Measurements from ENCODE around the gene EFNB1. TPM values are rescaled to one million over a fixed set of nuclear protein-coding genes. Genes with fewer than 3 reads are reported as not detected.

The EFNB1 gene
- total RNA-seq, 1 experiment from 2014 or later, result 78.1 TPM

DNA sequence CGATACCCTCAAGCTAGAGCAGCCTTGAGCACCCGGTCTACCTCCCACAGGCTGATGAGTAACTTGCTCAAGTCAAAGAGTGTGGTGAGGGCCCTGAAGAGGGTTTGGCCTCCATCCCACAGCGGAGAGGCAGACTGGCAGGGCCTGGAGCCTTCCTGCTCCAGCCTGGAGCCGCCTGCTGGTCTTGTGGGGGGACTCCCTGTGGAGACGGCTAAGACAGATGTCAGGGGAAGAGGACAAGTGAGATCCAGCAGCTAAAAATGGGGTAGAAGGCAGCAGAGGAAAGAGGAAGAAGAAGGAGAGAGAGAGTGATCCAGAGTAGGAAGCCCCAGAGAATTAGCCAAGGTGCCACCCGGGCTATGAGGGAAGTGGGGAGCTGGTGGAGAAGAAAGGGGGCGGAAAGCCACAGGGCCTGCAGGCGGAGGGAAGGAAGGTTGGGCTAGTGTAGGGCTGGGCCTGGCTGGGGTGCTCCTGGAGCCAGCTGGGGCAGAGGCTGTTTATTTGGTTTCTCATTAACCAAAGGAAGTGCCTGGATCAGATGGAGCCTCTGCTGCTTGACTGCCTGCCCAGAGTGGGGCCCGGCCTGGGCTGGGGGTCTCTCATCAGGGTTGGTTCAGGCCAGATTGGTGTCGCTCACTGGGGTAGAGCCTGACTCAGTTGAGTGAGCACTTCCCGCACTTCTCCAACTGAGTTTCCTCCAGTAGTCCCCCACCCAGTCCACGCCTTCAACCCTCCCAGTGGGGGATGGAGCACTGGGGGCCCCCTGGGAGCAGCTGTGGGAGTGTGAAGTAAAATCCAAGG is 14.2 kb downstream of the EFNB1 start:
- no TSS peak for BruUV-seq (replicated peaks)
- intact Hi-C loops (cut with micrococcal nuclease; ENCODE audit: unreplicated experiment), result no loop called here
- POLR2A ChIA-PET (ENCODE audit: low non-redundant PET), result no interaction called here
- TF ChIP-seq EZH2 (IDR thresholded peaks at IDR 0.05; ENCODE audit: borderline replicate concordance, low read depth, low read length, poor library complexity, severe bottlenecking) (no peak), CTCF (conservative IDR thresholded peaks at IDR 0.05; ENCODE audit: low read depth, low read length) (no peak)
- peaks cover under 1% of the 10 kb centered on the region for H3K4me1 ChIP-seq (ENCODE audit: insufficient read depth, low read length, poor library complexity, severe bottlenecking)
- H3K27ac ChIP-seq (ENCODE audit: low read depth, low read length, poor library complexity, severe bottlenecking), result peak overlapping the region; percentile 42
- H3K36me3 ChIP-seq (ENCODE audit: insufficient read depth, low read length, poor library complexity, severe bottlenecking), result peaks cover 41% of the 10 kb centered on the region
- H3K4me3 ChIP-seq (ENCODE audit: low read depth, low read length, poor library complexity, severe bottlenecking), result no peak overlapping the region
- no peaks in the 10 kb centered on the region for H3K9me3 ChIP-seq (ENCODE audit: low read depth, low read length, poor library complexity, severe bottlenecking)
- H3K27me3 ChIP-seq (replicated peaks; ENCODE audit: insufficient read depth, low read depth, low read length, poor library complexity), result no peaks in the 10 kb centered on the region
- peak; percentile 43 for DNase-seq (ENCODE audit: low spot score)
- CTCF ChIA-PET, result no interaction called here

DNA sequence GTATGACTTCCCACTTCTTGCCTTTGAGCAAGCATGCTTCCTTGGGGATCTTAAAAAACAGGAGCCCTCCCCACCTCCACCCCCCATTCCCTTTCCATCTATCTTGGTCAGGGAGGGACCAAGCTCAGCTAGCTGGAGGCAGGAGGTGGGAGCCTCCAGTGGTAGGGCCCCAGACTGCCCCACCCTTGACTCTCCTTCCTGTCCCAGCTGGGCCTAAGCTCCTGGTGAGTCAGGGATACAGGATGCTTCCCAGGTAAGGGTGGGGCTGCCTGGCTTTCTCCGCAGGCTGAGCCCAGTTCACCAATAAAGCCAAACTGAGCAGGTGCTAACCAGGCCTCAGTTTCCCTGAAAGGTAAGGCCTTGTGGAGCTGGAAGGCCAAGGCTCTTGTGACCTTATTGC is 15.2 kb downstream of the EFNB1 start:
- CTCF ChIA-PET, result no interaction called here
- Histone ChIP-seq H3K27me3 (replicated peaks; ENCODE audit: insufficient read depth, low read depth, low read length, poor library complexity) (no peaks in the 10 kb centered on the region), H3K4me3 (ENCODE audit: low read depth, low read length, poor library complexity, severe bottlenecking) (no peak overlapping the region), H3K36me3 (ENCODE audit: insufficient read depth, low read length, poor library complexity, severe bottlenecking) (peaks cover 33% of the 10 kb centered on the region), H3K9me3 (ENCODE audit: low read depth, low read length, poor library complexity, severe bottlenecking) (no peaks in the 10 kb centered on the region), H3K27ac (ENCODE audit: low read depth, low read length, poor library complexity, severe bottlenecking) (no peak overlapping the region), H3K4me1 (ENCODE audit: insufficient read depth, low read length, poor library complexity, severe bottlenecking) (no peaks in the 10 kb centered on the region)
- no peak for DNase-seq (ENCODE audit: low spot score)
- TF ChIP-seq EZH2 (IDR thresholded peaks at IDR 0.05; ENCODE audit: borderline replicate concordance, low read depth, low read length, poor library complexity, severe bottlenecking) (no peak), CTCF (conservative IDR thresholded peaks at IDR 0.05; ENCODE audit: low read depth, low read length) (no peak)
- no TSS peak for BruUV-seq (replicated peaks)
- POLR2A ChIA-PET (ENCODE audit: low non-redundant PET), result no interaction called here
- intact Hi-C loops (cut with micrococcal nuclease; ENCODE audit: unreplicated experiment), result no loop called here

GRCh38 chrX:68844581-68844980 is 15.8 kb downstream of the EFNB1 start:
- Histone ChIP-seq H3K4me3 (ENCODE audit: low read depth, low read length, poor library complexity, severe bottlenecking) (no peak overlapping the region), H3K9me3 (ENCODE audit: low read depth, low read length, poor library complexity, severe bottlenecking) (no peaks in the 10 kb centered on the region), H3K27me3 (replicated peaks; ENCODE audit: insufficient read depth, low read depth, low read length, poor library complexity) (no peaks in the 10 kb centered on the region), H3K36me3 (ENCODE audit: insufficient read depth, low read length, poor library complexity, severe bottlenecking) (peaks cover 28% of the 10 kb centered on the region), H3K27ac (ENCODE audit: low read depth, low read length, poor library complexity, severe bottlenecking) (peak overlapping the region; percentile 2), H3K4me1 (ENCODE audit: insufficient read depth, low read length, poor library complexity, severe bottlenecking) (no peaks in the 10 kb centered on the region)
- intact Hi-C loops (cut with micrococcal nuclease; ENCODE audit: unreplicated experiment), result no loop called here
- ChIA-PET POLR2A (ENCODE audit: low non-redundant PET) (no interaction called here), CTCF (no interaction called here)
- TF ChIP-seq EZH2 (IDR thresholded peaks at IDR 0.05; ENCODE audit: borderline replicate concordance, low read depth, low read length, poor library complexity, severe bottlenecking), result no peak
- TF ChIP-seq CTCF (conservative IDR thresholded peaks at IDR 0.05; ENCODE audit: low read depth, low read length), result no peak
- BruUV-seq (replicated peaks), result no TSS peak
- no peak for DNase-seq (ENCODE audit: low spot score)

Measured in A673 (cell line).